Esophagus muscularis mucosa (tissue), 4 donors: ENCODE measurements around the gene PTPRD. TPM values are rescaled to one million over a fixed set of nuclear protein-coding genes. Genes with fewer than 3 reads are reported as not detected.

ENCODE experiments used
- DNase-seq: peaks from one replicate; pipeline ENCODE4 v3.0.0-alpha.2; 2017; ENCODE audit errors: extremely low spot score
- H3K27ac ChIP-seq, 4 donors: fragments of 200-600 bp; sonication (generic); replicated peaks in 1 of 4; 1 replicate in 3 of 4; 2 replicates in 1 of 4; pipeline ENCODE4 v1.5.1; 2016 to 2019; ENCODE audit warnings: mild to moderate bottlenecking in 1 of 4
- H3K27me3 ChIP-seq, 4 donors: fragments of 200-600 bp; sonication (generic); one replicate each; pipeline versions ENCODE4 v1.5.1 to v1.6.0; 2016 to 2019
- H3K36me3 ChIP-seq, 4 donors: fragments of 200-600 bp; sonication (generic); one replicate each; pipeline ENCODE4 v1.5.1; 2016 to 2019
- H3K4me1 ChIP-seq, 4 donors: fragments of 200-600 bp; sonication (generic); one replicate each; pipeline ENCODE4 v1.5.1; 2016 to 2019
- H3K4me3 ChIP-seq, 4 donors: fragments of 200-600 bp; sonication (generic); 1 replicate in 2 of 4; 2 replicates in 2 of 4; pipeline ENCODE4 v1.5.1; 2016 to 2019; ENCODE audit warnings: mild to moderate bottlenecking in 4 of 4, moderate library complexity in 1 of 4
- H3K9me3 ChIP-seq, 4 donors: fragments of 200-600 bp; sonication (generic); 1 replicate in 3 of 4; 2 replicates in 1 of 4; pipeline ENCODE4 v1.5.1; 2016 to 2019
- CTCF ChIP-seq, 3 experiments: fragments of 200-600 bp in 2 of 3; fragments of 450-650 bp in 1 of 3; sonication (generic) in 2 of 3; IDR thresholded peaks; one replicate each; pipeline ENCODE4 v1.5.1; 2017 to 2019; ENCODE audit warnings: antibody characterized with exemption in 3 of 3, mild to moderate bottlenecking in 2 of 3, moderate library complexity in 1 of 3
- EP300 ChIP-seq: sonication (generic); formaldehyde crosslinking; IDR thresholded peaks from one replicate; pipeline ENCODE4 v1.6.1; 2017; ENCODE audit warnings: antibody characterized with exemption
- POLR2A ChIP-seq: fragments of 450-650 bp; IDR thresholded peaks from one replicate; pipeline ENCODE4 v1.6.1; 2017; ENCODE audit warnings: antibody characterized with exemption, moderate library complexity, mild to moderate bottlenecking, low read depth
- POLR2AphosphoS5 ChIP-seq, 2 donors: sonication (generic); formaldehyde crosslinking; IDR thresholded peaks; one replicate each; pipeline ENCODE4 v1.6.1; 2017; ENCODE audit warnings: antibody characterized with exemption in 2 of 2
- WGBS: methylation state at CpG from one replicate; pipeline ENCODE4 v1.1.5; 2018; 5-methylcytosine and 5-hydroxymethylcytosine counted together
- intact Hi-C: fragments of 100-400 bp; cut with DNase I; formaldehyde crosslinking; loops from one replicate; pipeline ENCODE4 v1.15.1; 2023
- total RNA-seq, 4 donors: library from RNA; depleted of rRNA; stranded (reverse); fragments of >200 nt; gene quantifications; one replicate each; pipeline versions ENCODE4 v1.1.0 to v1.2.1, GENCODE V29; 2016

PTPRD gene
- total RNA-seq, 4 donors from 2014 or later: 4.1 to 6.6 (median 5.0) TPM

- no peak for DNase-seq
- no peaks in the 10 kb centered on the region for H3K36me3 ChIP-seq
- no peaks in the 10 kb centered on the region for H3K4me1 ChIP-seq
- H3K27me3 ChIP-seq: no peaks in the 10 kb centered on the region
- no peak for TF ChIP-seq CTCF (IDR thresholded peaks at IDR 0.05)
- no peak overlapping the region for H3K27ac ChIP-seq
- H3K9me3 ChIP-seq: no peaks in the 10 kb centered on the region
- intact Hi-C loops: no loop called here
- no peak overlapping the region for H3K4me3 ChIP-seq
These were observed 375.2 kb downstream of the PTPRD start for GRCh38 chr9:10237584-10237983.

DNA sequence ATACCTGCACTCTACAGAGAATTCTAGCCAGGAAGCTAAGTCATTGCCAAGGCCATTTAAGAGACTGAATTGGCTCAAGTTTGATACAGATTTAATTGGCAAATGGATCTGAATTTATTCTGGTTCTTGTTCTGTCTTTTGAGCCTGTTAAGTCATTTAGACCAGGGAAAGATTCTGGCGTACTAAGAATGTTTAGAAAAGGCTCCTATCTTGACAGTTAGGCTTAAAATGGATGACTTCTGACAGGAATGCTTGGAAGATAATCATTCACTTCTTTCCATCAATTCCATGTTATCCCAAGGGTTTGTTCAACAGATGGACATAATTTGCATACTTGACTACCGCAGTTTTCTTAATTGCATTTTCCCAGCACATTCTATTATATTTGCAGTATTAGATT lies 376.6 kb downstream of the PTPRD start:
- Histone ChIP-seq H3K4me1 (no peaks in the 10 kb centered on the region), H3K36me3 (no peaks in the 10 kb centered on the region), H3K4me3 (no peak overlapping the region), H3K27me3 (no peaks in the 10 kb centered on the region), H3K9me3 (no peaks in the 10 kb centered on the region), H3K27ac (no peak overlapping the region)
- intact Hi-C loops: no loop called here
- WGBS: 64% methylated on average over 2 of the region's 2 CpGs
- TF ChIP-seq POLR2AphosphoS5 (IDR thresholded peaks at IDR 0.05) (no peak), EP300 (no peak), CTCF (IDR thresholded peaks at IDR 0.05) (no peak), POLR2A (no peak)
- no peak for DNase-seq

DNA sequence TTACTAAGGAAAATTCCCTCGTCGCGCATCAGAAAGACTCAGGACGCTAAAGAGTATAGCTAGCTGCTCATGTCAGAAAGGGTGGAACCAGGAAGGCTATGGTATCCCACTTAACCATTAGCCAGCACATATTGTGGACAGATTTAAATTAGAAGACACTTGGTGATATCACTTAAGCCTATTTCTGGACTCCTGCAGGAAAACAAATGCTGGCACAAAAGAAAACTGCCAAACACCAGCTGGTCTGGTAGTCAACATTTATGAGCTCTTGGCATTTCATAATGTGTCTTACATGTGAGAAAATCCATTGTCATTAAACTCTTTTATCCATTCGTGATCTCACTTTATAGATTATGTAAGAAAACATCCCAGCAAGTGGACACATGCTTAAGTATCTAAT lies 377.4 kb downstream of the PTPRD start:
- Histone ChIP-seq H3K36me3 (no peaks in the 10 kb centered on the region), H3K27me3 (no peaks in the 10 kb centered on the region), H3K9me3 (no peaks in the 10 kb centered on the region), H3K4me3 (no peak overlapping the region), H3K4me1 (no peaks in the 10 kb centered on the region), H3K27ac (no peak overlapping the region)
- intact Hi-C loops: no loop called here
- 89% methylated on average over 5 of the region's 5 CpGs for WGBS
- DNase-seq: no peak
- TF ChIP-seq CTCF (IDR thresholded peaks at IDR 0.05): no peak
- TF ChIP-seq POLR2A: no peak
- TF ChIP-seq POLR2AphosphoS5 (IDR thresholded peaks at IDR 0.05): no peak
- no peak for TF ChIP-seq EP300

DNA sequence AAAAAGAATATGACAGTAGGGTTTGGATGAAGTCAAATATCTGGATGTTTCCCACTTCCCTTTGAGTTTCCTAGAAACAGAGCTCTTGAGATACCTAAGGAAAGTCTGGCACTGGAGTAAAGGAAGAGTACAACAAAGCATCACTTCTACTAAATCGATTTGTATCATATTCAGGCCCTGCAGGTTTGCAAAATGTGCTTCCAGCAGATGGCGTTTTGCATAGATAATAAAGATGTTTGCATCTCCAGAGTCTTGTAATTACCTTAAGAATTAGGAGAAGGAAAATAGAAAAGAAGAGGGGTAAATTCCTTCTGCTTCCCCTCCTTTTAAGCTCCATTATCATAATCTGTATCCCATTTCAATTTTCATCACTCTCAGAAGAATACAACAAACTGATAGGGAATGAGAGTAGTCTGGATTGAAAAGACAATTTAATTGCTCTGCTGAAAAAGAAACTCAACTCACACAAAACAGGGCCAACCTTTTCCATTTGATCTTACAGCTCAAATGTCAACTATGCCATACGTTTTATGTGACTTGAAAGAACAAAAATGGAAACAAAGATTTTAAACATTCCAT lies 380.4 kb downstream of the PTPRD start:
- Histone ChIP-seq H3K9me3 (no peaks in the 10 kb centered on the region), H3K36me3 (no peaks in the 10 kb centered on the region), H3K4me1 (no peaks in the 10 kb centered on the region), H3K27me3 (no peaks in the 10 kb centered on the region), H3K27ac (no peak overlapping the region), H3K4me3 (no peak overlapping the region)
- DNase-seq: no peak
- WGBS: 39% methylated on average over 3 of the region's 3 CpGs
- intact Hi-C loops: no loop called here
- TF ChIP-seq POLR2AphosphoS5 (IDR thresholded peaks at IDR 0.05): no peak
- no peak for TF ChIP-seq POLR2A
- TF ChIP-seq CTCF (IDR thresholded peaks at IDR 0.05): no peak
- no peak for TF ChIP-seq EP300

- no peaks in the 10 kb centered on the region for H3K9me3 ChIP-seq
- no peak overlapping the region for H3K4me3 ChIP-seq
- H3K4me1 ChIP-seq: no peaks in the 10 kb centered on the region
- H3K27ac ChIP-seq: no peak overlapping the region
- H3K36me3 ChIP-seq: no peaks in the 10 kb centered on the region
- 92% methylated on average over 2 of the region's 2 CpGs for WGBS
- intact Hi-C loops: no loop called here
- no peak for DNase-seq
- no peaks in the 10 kb centered on the region for H3K27me3 ChIP-seq
- TF ChIP-seq POLR2AphosphoS5 (IDR thresholded peaks at IDR 0.05): no peak
- TF ChIP-seq CTCF (IDR thresholded peaks at IDR 0.05): no peak
- no peak for TF ChIP-seq EP300
These were observed 382.3 kb downstream of the PTPRD start for GRCh38 chr9:10230512-10230911.
